Keratinocyte (primary cell): Measurements from ENCODE around the gene ATP1A1.

Experiments
- EZH2 ChIP-seq: IDR thresholded peaks from one replicate; pipeline ENCODE4 v1.6.1; 2012; ENCODE audit warnings: inconsistent platforms, mild to moderate bottlenecking, low read length, moderate library complexity
- TF ChIP-seq, protein P1 (sequence below), 3 experiments: IDR thresholded peaks in 1 of 3; conservative IDR thresholded peaks in 1 of 3; optimal IDR thresholded peaks in 1 of 3; 2 replicates in 2 of 3; 3 replicates in 1 of 3; pipeline versions ENCODE3 to v1.5.1; 2011; ENCODE audit warnings: low read length in 3 of 3, mild to moderate bottlenecking in 3 of 3, moderate library complexity in 2 of 3, control low read depth in 1 of 3, inconsistent platforms in 1 of 3; ENCODE audit not compliant: insufficient read depth in 2 of 3; ENCODE audit errors: extremely low read depth in 1 of 3

DNA sequence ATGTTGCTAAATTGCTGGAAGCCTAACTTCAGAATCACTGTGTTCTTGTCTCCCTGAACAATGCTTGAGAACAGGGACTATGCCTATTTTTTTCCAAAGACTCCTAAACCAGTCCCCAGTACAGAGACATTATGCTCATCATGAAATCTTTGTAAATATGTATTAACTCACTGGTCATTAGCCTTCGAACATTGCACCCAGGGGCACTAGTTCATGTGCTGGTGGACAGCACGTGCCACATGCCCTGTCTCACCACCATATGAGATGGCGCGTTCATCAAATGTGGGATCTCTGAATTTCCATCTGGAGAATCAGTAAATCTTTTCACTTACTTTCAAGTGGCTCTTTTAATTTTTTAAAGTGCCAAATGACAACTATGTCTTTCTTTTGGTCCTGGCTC, 11.0 kb upstream of the ATP1A1 start:
- TF ChIP-seq, protein P1, sequence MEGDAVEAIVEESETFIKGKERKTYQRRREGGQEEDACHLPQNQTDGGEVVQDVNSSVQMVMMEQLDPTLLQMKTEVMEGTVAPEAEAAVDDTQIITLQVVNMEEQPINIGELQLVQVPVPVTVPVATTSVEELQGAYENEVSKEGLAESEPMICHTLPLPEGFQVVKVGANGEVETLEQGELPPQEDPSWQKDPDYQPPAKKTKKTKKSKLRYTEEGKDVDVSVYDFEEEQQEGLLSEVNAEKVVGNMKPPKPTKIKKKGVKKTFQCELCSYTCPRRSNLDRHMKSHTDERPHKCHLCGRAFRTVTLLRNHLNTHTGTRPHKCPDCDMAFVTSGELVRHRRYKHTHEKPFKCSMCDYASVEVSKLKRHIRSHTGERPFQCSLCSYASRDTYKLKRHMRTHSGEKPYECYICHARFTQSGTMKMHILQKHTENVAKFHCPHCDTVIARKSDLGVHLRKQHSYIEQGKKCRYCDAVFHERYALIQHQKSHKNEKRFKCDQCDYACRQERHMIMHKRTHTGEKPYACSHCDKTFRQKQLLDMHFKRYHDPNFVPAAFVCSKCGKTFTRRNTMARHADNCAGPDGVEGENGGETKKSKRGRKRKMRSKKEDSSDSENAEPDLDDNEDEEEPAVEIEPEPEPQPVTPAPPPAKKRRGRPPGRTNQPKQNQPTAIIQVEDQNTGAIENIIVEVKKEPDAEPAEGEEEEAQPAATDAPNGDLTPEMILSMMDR (optimal IDR thresholded peaks at IDR 0.05 in 1 of 3, IDR thresholded peaks at IDR 0.05 in 1 of 3, conservative IDR thresholded peaks at IDR 0.05 in 1 of 3; ENCODE audit: extremely low read depth in 1 of 3, insufficient read depth in 2 of 3, low read length in 3 of 3) = no peak
- TF ChIP-seq EZH2 = no peak
